Fibroblast of lung (primary cell): ENCODE measurements around the gene GNAZ. TPM values are rescaled to one million over a fixed set of nuclear protein-coding genes. Genes with fewer than 3 reads are reported as not detected.

Experiments
- DNase-seq, 2 donors: peaks; one replicate each; pipeline versions ENCODE4 v3.0.0 to v3.0.0-alpha.2; 2010; ENCODE audit warnings: low read depth in 2 of 2
- H2AFZ ChIP-seq: 2 replicates; pipeline ENCODE4 v1.5.1; 2012; ENCODE audit warnings: low read length, control low read depth, inconsistent platforms
- H3K27ac ChIP-seq: 2 replicates; pipeline ENCODE4 v1.5.1; 2011; ENCODE audit warnings: low read length, control low read depth; ENCODE audit not compliant: insufficient read depth
- H3K27me3 ChIP-seq: 2 replicates; pipeline ENCODE4 v1.5.1; 2011; ENCODE audit warnings: mild to moderate bottlenecking, low read length; ENCODE audit not compliant: control insufficient read depth, insufficient read depth
- H3K36me3 ChIP-seq: 2 replicates; pipeline ENCODE4 v1.5.1; 2011; ENCODE audit warnings: low read length; ENCODE audit not compliant: control insufficient read depth, insufficient read depth
- H3K4me1 ChIP-seq: 2 replicates; pipeline ENCODE4 v1.5.1; 2011; ENCODE audit warnings: low read length; ENCODE audit not compliant: control insufficient read depth, insufficient read depth; ENCODE audit errors: extremely low read depth
- H3K4me2 ChIP-seq: 2 replicates; pipeline ENCODE4 v1.5.1; 2011; ENCODE audit warnings: low read length, control low read depth; ENCODE audit not compliant: insufficient read depth; ENCODE audit errors: extremely low read depth
- H3K4me3 ChIP-seq, 4 experiments: fragments of 200-600 bp in 1 of 4; sonication (generic) in 1 of 4; replicated peaks in 1 of 4; 2 replicates each; pipeline ENCODE4 v1.5.1; 2011 to 2016; ENCODE audit warnings: low read length in 4 of 4, low read depth in 3 of 4, mild to moderate bottlenecking in 3 of 4, control low read depth in 2 of 4, inconsistent platforms in 1 of 4, mixed read lengths in 1 of 4; ENCODE audit not compliant: insufficient read depth in 1 of 4; ENCODE audit errors: control extremely low read depth in 1 of 4
- H3K79me2 ChIP-seq: 2 replicates; pipeline ENCODE4 v1.5.1; 2012; ENCODE audit warnings: mild to moderate bottlenecking, low read length, inconsistent platforms; ENCODE audit not compliant: control insufficient read depth, insufficient read depth
- H3K9ac ChIP-seq: 2 replicates; pipeline ENCODE4 v1.5.1; 2011; ENCODE audit warnings: mild to moderate bottlenecking, low read length, control low read depth; ENCODE audit not compliant: insufficient read depth
- H3K9me3 ChIP-seq: 2 replicates; pipeline ENCODE4 v1.5.1; 2012; ENCODE audit warnings: low read depth, low read length; ENCODE audit not compliant: control insufficient read depth, insufficient read depth
- H4K20me1 ChIP-seq: 2 replicates; pipeline ENCODE4 v1.5.1; 2011; ENCODE audit warnings: low read length; ENCODE audit not compliant: control insufficient read depth, insufficient read depth; ENCODE audit errors: extremely low read depth
- CTCF ChIP-seq, 2 donors: IDR thresholded peaks in 1 of 2; conservative IDR thresholded peaks in 1 of 2; 1 replicate in 1 of 2; 2 replicates in 1 of 2; pipeline ENCODE4 v1.5.1; 2011 to 2012; ENCODE audit warnings: low read length in 2 of 2, control low read depth in 1 of 2, inconsistent platforms in 1 of 2, low read depth in 1 of 2, mild to moderate bottlenecking in 1 of 2
- EZH2 ChIP-seq: IDR thresholded peaks from 2 replicates; pipeline ENCODE4 v1.5.1; 2012; ENCODE audit warnings: low read length, control low read depth, mild to moderate bottlenecking; ENCODE audit errors: missing control alignments
- polyA plus RNA-seq, 2 donors: library from polyadenylated mRNA; depleted of rRNA in 1 of 2; stranded (reverse) in 1 of 2; unstranded in 1 of 2; fragments of >200 nt; gene quantifications; 2 replicates each; pipeline ENCODE4 v1.2.1, GENCODE V29; 2011 to 2012; ENCODE audit warnings: missing spikeins in 1 of 2
- total RNA-seq: library from RNA; depleted of rRNA; stranded (reverse); fragments of >200 nt; gene quantifications from 2 replicates; pipeline ENCODE4 v1.2.1, GENCODE V29; 2014

The GNAZ gene
- total and polyA plus RNA-seq, 2 donors (not counting 1 experiment from before 2014, with no cell fraction given) = 0.22 to 1.7 TPM

- no peak overlapping the region for H3K4me2 ChIP-seq
- TF ChIP-seq CTCF (conservative IDR thresholded peaks at IDR 0.05 in 1 of 2, IDR thresholded peaks at IDR 0.05 in 1 of 2; ENCODE audit: low read depth in 1 of 2, low read length in 2 of 2) (no peak), EZH2 (no peak)
- no peak for DNase-seq
- H3K27me3 ChIP-seq = no peaks in the 10 kb centered on the region
- no peaks in the 10 kb centered on the region for H3K79me2 ChIP-seq
- no peaks in the 10 kb centered on the region for H3K4me1 ChIP-seq
- no peak overlapping the region for H3K27ac ChIP-seq
- no peak overlapping the region for H3K9ac ChIP-seq
- no peak overlapping the region for H2AFZ ChIP-seq
- H3K4me3 ChIP-seq = no peak overlapping the region
- H3K36me3 ChIP-seq = no peaks in the 10 kb centered on the region
- H4K20me1 ChIP-seq = no peaks in the 10 kb centered on the region
- H3K9me3 ChIP-seq = no peaks in the 10 kb centered on the region
Measured at GRCh38 chr22:23123804-23124254, 53.5 kb downstream of the GNAZ start.

GRCh38 chr22:23124611-23125511 is 54.5 kb downstream of the GNAZ start:
- Histone ChIP-seq H3K27ac (no peak overlapping the region), H3K79me2 (no peaks in the 10 kb centered on the region), H3K27me3 (no peaks in the 10 kb centered on the region), H3K9ac (no peak overlapping the region), H4K20me1 (no peaks in the 10 kb centered on the region), H3K9me3 (no peaks in the 10 kb centered on the region), H3K4me1 (no peaks in the 10 kb centered on the region), H2AFZ (no peak overlapping the region), H3K36me3 (no peaks in the 10 kb centered on the region), H3K4me3 (no peak overlapping the region), H3K4me2 (peak overlapping the region; percentile 8)
- no peak for DNase-seq
- TF ChIP-seq EZH2 = no peak
- TF ChIP-seq CTCF (conservative IDR thresholded peaks at IDR 0.05 in 1 of 2, IDR thresholded peaks at IDR 0.05 in 1 of 2; ENCODE audit: low read depth in 1 of 2, low read length in 2 of 2) = no peak

GRCh38 chr22:23125512-23126103 is 55.3 kb downstream of the GNAZ start:
- H3K4me1 ChIP-seq = no peaks in the 10 kb centered on the region
- H4K20me1 ChIP-seq = no peaks in the 10 kb centered on the region
- H3K27ac ChIP-seq = no peak overlapping the region
- H3K4me2 ChIP-seq = no peak overlapping the region
- H3K36me3 ChIP-seq = no peaks in the 10 kb centered on the region
- H3K9me3 ChIP-seq = no peaks in the 10 kb centered on the region
- TF ChIP-seq CTCF (conservative IDR thresholded peaks at IDR 0.05 in 1 of 2, IDR thresholded peaks at IDR 0.05 in 1 of 2; ENCODE audit: low read depth in 1 of 2, low read length in 2 of 2) = no peak
- TF ChIP-seq EZH2 = no peak
- DNase-seq = no peak
- H3K4me3 ChIP-seq = no peak overlapping the region
- H3K27me3 ChIP-seq = no peaks in the 10 kb centered on the region
- no peaks in the 10 kb centered on the region for H3K79me2 ChIP-seq
- H2AFZ ChIP-seq = no peak overlapping the region
- no peak overlapping the region for H3K9ac ChIP-seq
